ENCODE measurements around the gene BMP2. TPM values are rescaled to one million over a fixed set of nuclear protein-coding genes. Genes with fewer than 3 reads are reported as not detected.
A peak's percentile ranks its signal among the peaks of the same experiment; 100 is the strongest.

The BMP2 gene
- total RNA-seq, 4 donors from 2014 or later: 1.6 to 4.3 (median 2.9) TPM

GRCh38 chr20:6768228-6769140, 998 bp downstream of the BMP2 start:
- intact Hi-C loops (cut with DNase I; ENCODE audit: low total_unique reads): loop anchor here (5.0 to 10.0 kb wide), 3 partner anchors 134 to 1086 kb away; no protein-coding TSS in a partner anchor
- peak overlapping the region; percentile 60 to 75 (median 69) for H3K4me3 ChIP-seq
- no peaks in the 10 kb centered on the region for H3K36me3 ChIP-seq
- TF ChIP-seq POLR2A (IDR thresholded peaks at IDR 0.05): no peak
- TF ChIP-seq, protein P1, sequence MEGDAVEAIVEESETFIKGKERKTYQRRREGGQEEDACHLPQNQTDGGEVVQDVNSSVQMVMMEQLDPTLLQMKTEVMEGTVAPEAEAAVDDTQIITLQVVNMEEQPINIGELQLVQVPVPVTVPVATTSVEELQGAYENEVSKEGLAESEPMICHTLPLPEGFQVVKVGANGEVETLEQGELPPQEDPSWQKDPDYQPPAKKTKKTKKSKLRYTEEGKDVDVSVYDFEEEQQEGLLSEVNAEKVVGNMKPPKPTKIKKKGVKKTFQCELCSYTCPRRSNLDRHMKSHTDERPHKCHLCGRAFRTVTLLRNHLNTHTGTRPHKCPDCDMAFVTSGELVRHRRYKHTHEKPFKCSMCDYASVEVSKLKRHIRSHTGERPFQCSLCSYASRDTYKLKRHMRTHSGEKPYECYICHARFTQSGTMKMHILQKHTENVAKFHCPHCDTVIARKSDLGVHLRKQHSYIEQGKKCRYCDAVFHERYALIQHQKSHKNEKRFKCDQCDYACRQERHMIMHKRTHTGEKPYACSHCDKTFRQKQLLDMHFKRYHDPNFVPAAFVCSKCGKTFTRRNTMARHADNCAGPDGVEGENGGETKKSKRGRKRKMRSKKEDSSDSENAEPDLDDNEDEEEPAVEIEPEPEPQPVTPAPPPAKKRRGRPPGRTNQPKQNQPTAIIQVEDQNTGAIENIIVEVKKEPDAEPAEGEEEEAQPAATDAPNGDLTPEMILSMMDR (IDR thresholded peaks at IDR 0.05 in 4 of 5, conservative IDR thresholded peaks at IDR 0.05 in 1 of 5): no peak
- peaks cover 3 to 16% (median 15%) of the 10 kb centered on the region in 3 donors for H3K27me3 ChIP-seq
- peak overlapping the region in 3 of 4 donors; percentile 56 to 67 (median 65) for H3K27ac ChIP-seq
- DNase-seq (peak in 1 of 2 donors; percentile 20), ATAC-seq (peak in 1 of 2 donors; percentile 12)
- in situ Hi-C loops (cut with MboI; ENCODE audit: low sequenced_read_pairs in 4 of 4): loop anchor here in 3 of 4 donors (25.0 kb wide), 1 partner anchor 519 kb away; no protein-coding TSS in a partner anchor
- peaks cover 0 to 15% of the 10 kb centered on the region in 2 donors for H3K4me1 ChIP-seq
- no peaks in the 10 kb centered on the region for H3K9me3 ChIP-seq

DNA sequence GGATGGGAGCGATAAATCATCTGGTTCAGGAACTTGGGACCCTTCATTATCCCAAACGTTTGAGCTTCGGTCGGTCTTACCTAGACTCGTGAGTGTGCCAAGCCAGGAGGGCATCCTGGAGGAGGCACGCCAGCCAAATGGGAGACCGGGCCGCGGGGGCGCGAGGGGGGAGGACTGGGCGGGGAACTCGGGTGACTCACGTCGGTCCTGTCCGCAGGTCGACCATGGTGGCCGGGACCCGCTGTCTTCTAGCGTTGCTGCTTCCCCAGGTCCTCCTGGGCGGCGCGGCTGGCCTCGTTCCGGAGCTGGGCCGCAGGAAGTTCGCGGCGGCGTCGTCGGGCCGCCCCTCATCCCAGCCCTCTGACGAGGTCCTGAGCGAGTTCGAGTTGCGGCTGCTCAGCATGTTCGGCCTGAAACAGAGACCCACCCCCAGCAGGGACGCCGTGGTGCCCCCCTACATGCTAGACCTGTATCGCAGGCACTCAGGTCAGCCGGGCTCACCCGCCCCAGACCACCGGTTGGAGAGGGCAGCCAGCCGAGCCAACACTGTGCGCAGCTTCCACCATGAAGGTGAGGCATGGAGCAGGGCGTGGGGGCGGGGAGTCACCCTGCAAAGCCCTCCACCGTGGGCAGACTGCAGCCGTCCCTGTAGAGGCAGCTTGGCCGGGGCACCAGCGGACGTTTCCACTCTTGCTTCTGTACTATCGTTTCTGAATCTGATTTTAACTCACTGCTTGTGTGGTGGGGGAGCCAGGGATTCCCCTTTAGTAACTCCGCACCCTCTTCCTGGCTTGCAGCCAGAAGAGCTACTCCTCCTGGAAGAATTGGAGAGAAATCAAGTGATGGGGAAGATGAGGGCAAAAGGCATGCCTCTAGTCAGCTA, 2.7 kb downstream of the BMP2 start:
- Histone ChIP-seq H3K9me3 (no peaks in the 10 kb centered on the region), H3K27me3 (peaks cover 3 to 16% (median 15%) of the 10 kb centered on the region in 3 donors), H3K4me3 (peak overlapping the region; percentile 60 to 75 (median 69)), H3K4me1 (peaks cover 0 to 15% of the 10 kb centered on the region in 2 donors), H3K27ac (no peak overlapping the region), H3K36me3 (no peaks in the 10 kb centered on the region)
- intact Hi-C loops (cut with DNase I; ENCODE audit: low total_unique reads) (loop anchor here (5.0 to 10.0 kb wide), 3 partner anchors 135 to 1085 kb away; no protein-coding TSS in a partner anchor), in situ Hi-C loops (cut with MboI; ENCODE audit: low sequenced_read_pairs in 4 of 4) (loop anchor here in 3 of 4 donors (25.0 kb wide), 1 partner anchor 517 kb away; no protein-coding TSS in a partner anchor)
- DNase-seq (peak in 1 of 2 donors; percentile 14), ATAC-seq (no peak)
- TF ChIP-seq POLR2A (IDR thresholded peaks at IDR 0.05): no peak
- TF ChIP-seq, protein P1 (IDR thresholded peaks at IDR 0.05 in 4 of 5, conservative IDR thresholded peaks at IDR 0.05 in 1 of 5): no peak

GRCh38 chr20:6770786-6771100, 3.3 kb downstream of the BMP2 start:
- in situ Hi-C loops (cut with MboI; ENCODE audit: low sequenced_read_pairs in 4 of 4): loop anchor here in 3 of 4 donors (25.0 kb wide), 1 partner anchor 517 kb away; no protein-coding TSS in a partner anchor
- H3K36me3 ChIP-seq: no peaks in the 10 kb centered on the region
- ATAC-seq (no peak), DNase-seq (no peak)
- peak overlapping the region in 3 of 4 donors; percentile 69 to 75 (median 69) for H3K4me3 ChIP-seq
- intact Hi-C loops (cut with DNase I; ENCODE audit: low total_unique reads): no loop called here
- H3K9me3 ChIP-seq: no peaks in the 10 kb centered on the region
- TF ChIP-seq, protein P1 (IDR thresholded peaks at IDR 0.05 in 4 of 5, conservative IDR thresholded peaks at IDR 0.05 in 1 of 5): no peak
- no peak for TF ChIP-seq POLR2A (IDR thresholded peaks at IDR 0.05)
- H3K27ac ChIP-seq: no peak overlapping the region
- H3K4me1 ChIP-seq: peaks cover 0 to 15% of the 10 kb centered on the region in 2 donors
- peaks cover 3 to 16% (median 15%) of the 10 kb centered on the region in 3 donors for H3K27me3 ChIP-seq

GRCh38 chr20:6780433-6781190, 13.1 kb downstream of the BMP2 start:
- Histone ChIP-seq H3K36me3 (no peaks in the 10 kb centered on the region), H3K9me3 (no peaks in the 10 kb centered on the region), H3K4me1 (no peaks in the 10 kb centered on the region), H3K27ac (no peak overlapping the region), H3K27me3 (no peaks in the 10 kb centered on the region), H3K4me3 (no peak overlapping the region)
- TF ChIP-seq POLR2A (IDR thresholded peaks at IDR 0.05): no peak
- TF ChIP-seq, protein P1 (IDR thresholded peaks at IDR 0.05 in 4 of 5, conservative IDR thresholded peaks at IDR 0.05 in 1 of 5): no peak
- DNase-seq: no peak
- ATAC-seq: no peak
- in situ Hi-C loops (cut with MboI; ENCODE audit: low sequenced_read_pairs in 4 of 4): no loop called here
- intact Hi-C loops (cut with DNase I; ENCODE audit: low total_unique reads): no loop called here

All from gastrocnemius medialis (tissue), 4 donors.